Osteoblast (primary cell): ENCODE data around the gene SUGP2. TPM values are rescaled to one million over a fixed set of nuclear protein-coding genes. Genes with fewer than 3 reads are reported as not detected.

Experiments
- DNase-seq: peaks from one replicate; pipeline ENCODE4 v3.0.0; 2011; ENCODE audit warnings: low spot score, mixed read lengths; ENCODE audit not compliant: insufficient read length; ENCODE audit errors: missing footprints
- H2AFZ ChIP-seq: 2 replicates; pipeline ENCODE4 v1.6.0; 2011; ENCODE audit warnings: mild to moderate bottlenecking, low read length
- H3K27ac ChIP-seq: 2 replicates; pipeline ENCODE4 v1.5.1; 2011; ENCODE audit warnings: mild to moderate bottlenecking, low read depth, low read length, moderate library complexity
- H3K27me3 ChIP-seq: 2 replicates; pipeline ENCODE4 v1.6.0; 2012; ENCODE audit warnings: mild to moderate bottlenecking, control low read depth, inconsistent platforms, low read length, moderate library complexity; ENCODE audit not compliant: insufficient read depth
- H3K36me3 ChIP-seq: 2 replicates; pipeline ENCODE4 v1.5.1; 2011; ENCODE audit warnings: mild to moderate bottlenecking, low read length, control low read depth, moderate library complexity; ENCODE audit not compliant: insufficient read depth
- H3K4me1 ChIP-seq: 2 replicates; pipeline ENCODE4 v1.5.1; 2011; ENCODE audit warnings: mild to moderate bottlenecking, low read length, control low read depth, moderate library complexity; ENCODE audit not compliant: insufficient read depth
- H3K4me2 ChIP-seq: 2 replicates; pipeline ENCODE4 v1.6.0; 2011; ENCODE audit warnings: mild to moderate bottlenecking, low read length; ENCODE audit not compliant: insufficient read depth
- H3K4me3 ChIP-seq: fragments of 200-600 bp; sonication (generic); 3 replicates; pipeline ENCODE4 v1.5.1; 2012; ENCODE audit warnings: mild to moderate bottlenecking, low read length, inconsistent platforms; ENCODE audit not compliant: insufficient read depth
- H3K79me2 ChIP-seq: 2 replicates; pipeline ENCODE4 v1.6.0; 2012; ENCODE audit warnings: mild to moderate bottlenecking, low read length, control low read depth, inconsistent platforms; ENCODE audit not compliant: insufficient read depth
- H3K9me3 ChIP-seq: 2 replicates; pipeline ENCODE4 v1.5.1; 2011; ENCODE audit warnings: low read depth, low read length, control low read depth
- H4K20me1 ChIP-seq: 2 replicates; pipeline ENCODE4 v1.6.0; 2012; ENCODE audit warnings: mild to moderate bottlenecking, low read length, control low read depth; ENCODE audit not compliant: insufficient read depth
- CTCF ChIP-seq: IDR thresholded peaks from 2 replicates; pipeline ENCODE4 v1.5.1; 2011; ENCODE audit warnings: mild to moderate bottlenecking, low read depth, low read length, moderate library complexity; ENCODE audit errors: extremely low read depth
- total RNA-seq: library from RNA; depleted of rRNA; stranded (reverse); fragments of >200 nt; gene quantifications from 2 replicates; pipeline ENCODE4 v1.2.3, GENCODE V29; 2012

Gene SUGP2
- total RNA-seq, 1 donor: 33.7 TPM

GRCh38 chr19:19040417-19040816 lies 7.1 kb upstream of the SUGP2 start:
- H2AFZ ChIP-seq: no peak overlapping the region
- peak; percentile 80 for DNase-seq
- no peak overlapping the region for H3K4me3 ChIP-seq
- no peaks in the 10 kb centered on the region for H3K27me3 ChIP-seq
- no peaks in the 10 kb centered on the region for H3K9me3 ChIP-seq
- peak overlapping the region; percentile 45 for H3K27ac ChIP-seq
- peaks cover 78% of the 10 kb centered on the region for H3K79me2 ChIP-seq
- H4K20me1 ChIP-seq: peaks cover 21% of the 10 kb centered on the region
- H3K36me3 ChIP-seq: peaks cover 26% of the 10 kb centered on the region
- H3K4me2 ChIP-seq: peak overlapping the region; percentile 50
- no peak for TF ChIP-seq CTCF
- peaks cover 5% of the 10 kb centered on the region for H3K4me1 ChIP-seq

GRCh38 chr19:19039901-19040300 lies 6.6 kb upstream of the SUGP2 start:
- Histone ChIP-seq H3K27ac (no peak overlapping the region), H3K36me3 (peaks cover 23% of the 10 kb centered on the region), H3K4me1 (peaks cover 5% of the 10 kb centered on the region), H3K79me2 (peaks cover 82% of the 10 kb centered on the region), H2AFZ (no peak overlapping the region), H3K4me2 (no peak overlapping the region), H4K20me1 (peaks cover 24% of the 10 kb centered on the region), H3K9me3 (no peaks in the 10 kb centered on the region), H3K27me3 (no peaks in the 10 kb centered on the region), H3K4me3 (no peak overlapping the region)
- no peak for TF ChIP-seq CTCF
- DNase-seq: no peak

GRCh38 chr19:19034204-19034624 lies 897 bp upstream of the SUGP2 start:
- Histone ChIP-seq H3K27ac (peak overlapping the region; percentile 81), H3K9me3 (no peaks in the 10 kb centered on the region), H3K4me2 (peak overlapping the region; percentile 100), H3K36me3 (peaks cover 23% of the 10 kb centered on the region), H2AFZ (peak overlapping the region; percentile 96), H4K20me1 (peaks cover 33% of the 10 kb centered on the region), H3K79me2 (peaks cover 87% of the 10 kb centered on the region), H3K4me1 (peaks cover 19% of the 10 kb centered on the region), H3K4me3 (peak overlapping the region; percentile 94), H3K27me3 (no peaks in the 10 kb centered on the region)
- peak; percentile 96 for DNase-seq
- no peak for TF ChIP-seq CTCF

GRCh38 chr19:19033176-19033425 lies 216 bp downstream of the SUGP2 start:
- no peak for DNase-seq
- Histone ChIP-seq H4K20me1 (peaks cover 36% of the 10 kb centered on the region), H3K27me3 (no peaks in the 10 kb centered on the region), H2AFZ (peak overlapping the region; percentile 74), H3K4me3 (peak overlapping the region; percentile 94), H3K27ac (peak overlapping the region; percentile 81), H3K4me2 (peak overlapping the region; percentile 100), H3K9me3 (no peaks in the 10 kb centered on the region), H3K4me1 (peaks cover 19% of the 10 kb centered on the region), H3K79me2 (peaks cover 88% of the 10 kb centered on the region), H3K36me3 (peaks cover 27% of the 10 kb centered on the region)
- no peak for TF ChIP-seq CTCF
